Ishikawa (cell line): Measurements from ENCODE around the gene CHRNA4.
A peak's percentile ranks its signal among the peaks of the same experiment; 100 is the strongest.

ENCODE experiments used
- CEBPB ChIP-seq: IDR thresholded peaks from 2 replicates; pipeline ENCODE4 v1.6.1; 2012
- CREB1 ChIP-seq: IDR thresholded peaks from 2 replicates; pipeline ENCODE4 v1.6.1; 2012; ENCODE audit warnings: low read depth
- EGR1 ChIP-seq: IDR thresholded peaks from 2 replicates; pipeline ENCODE4 v1.6.1; 2012
- EP300 ChIP-seq: IDR thresholded peaks from 2 replicates; pipeline ENCODE4 v1.6.1; 2012; ENCODE audit warnings: borderline replicate concordance
- FOXM1 ChIP-seq: IDR thresholded peaks from 2 replicates; pipeline ENCODE4 v1.6.1; 2012; ENCODE audit warnings: low read depth, borderline replicate concordance
- MAX ChIP-seq: IDR thresholded peaks from 2 replicates; pipeline ENCODE4 v1.6.1; 2012
- NFIC ChIP-seq: IDR thresholded peaks from 2 replicates; pipeline ENCODE4 v1.6.1; 2012
- RAD21 ChIP-seq: IDR thresholded peaks from 2 replicates; pipeline ENCODE4 v1.6.1; 2012; ENCODE audit warnings: low read depth
- REST ChIP-seq: IDR thresholded peaks from 2 replicates; pipeline ENCODE4 v1.6.1; 2012; ENCODE audit warnings: low read depth, mild to moderate bottlenecking
- TAF1 ChIP-seq: IDR thresholded peaks from 2 replicates; pipeline ENCODE4 v1.6.1; 2012; ENCODE audit warnings: low read depth, mild to moderate bottlenecking
- TCF12 ChIP-seq: IDR thresholded peaks from 2 replicates; pipeline ENCODE4 v1.6.1; 2012; ENCODE audit warnings: low read depth
- TEAD4 ChIP-seq: IDR thresholded peaks from 2 replicates; pipeline ENCODE4 v1.6.1; 2012
- YY1 ChIP-seq: IDR thresholded peaks from 2 replicates; pipeline ENCODE4 v1.6.1; 2012; ENCODE audit warnings: low read depth
- ZBTB7A ChIP-seq: IDR thresholded peaks from 2 replicates; pipeline ENCODE4 v1.6.1; 2012; ENCODE audit warnings: low read depth
- TF ChIP-seq, protein P1 (sequence below): IDR thresholded peaks from 2 replicates; pipeline ENCODE4 v1.6.1; 2012

The CHRNA4 gene

DNA sequence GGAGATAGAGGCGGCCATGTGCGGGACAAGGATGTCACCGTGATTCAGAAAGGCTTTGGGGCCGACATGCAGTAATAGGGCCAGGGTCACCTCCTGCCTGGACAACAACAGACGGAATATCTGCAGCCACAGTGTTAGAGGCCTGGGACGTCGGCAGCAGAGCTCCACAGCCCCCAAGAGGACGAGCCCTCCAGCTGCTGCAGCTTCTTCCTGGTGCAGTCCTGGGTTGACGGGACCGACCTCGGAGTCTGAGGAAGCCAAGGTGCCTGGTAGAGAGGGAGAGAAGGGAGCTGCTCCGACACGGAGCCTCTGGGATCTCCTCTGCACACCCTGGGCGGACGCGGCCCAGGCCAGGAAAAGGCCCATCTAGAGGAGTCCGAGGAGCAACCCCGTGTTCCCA lies 23.2 kb upstream of the CHRNA4 start:
- no peak for TF ChIP-seq CREB1
- TF ChIP-seq CEBPB, result no peak
- no peak for TF ChIP-seq ZBTB7A
- TF ChIP-seq TCF12, result no peak
- TF ChIP-seq EP300, result no peak
- TF ChIP-seq, protein P1, sequence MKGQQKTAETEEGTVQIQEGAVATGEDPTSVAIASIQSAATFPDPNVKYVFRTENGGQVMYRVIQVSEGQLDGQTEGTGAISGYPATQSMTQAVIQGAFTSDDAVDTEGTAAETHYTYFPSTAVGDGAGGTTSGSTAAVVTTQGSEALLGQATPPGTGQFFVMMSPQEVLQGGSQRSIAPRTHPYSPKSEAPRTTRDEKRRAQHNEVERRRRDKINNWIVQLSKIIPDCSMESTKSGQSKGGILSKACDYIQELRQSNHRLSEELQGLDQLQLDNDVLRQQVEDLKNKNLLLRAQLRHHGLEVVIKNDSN, result no peak
- TF ChIP-seq RAD21, result no peak
- TF ChIP-seq MAX, result no peak
- no peak for TF ChIP-seq TAF1
- no peak for TF ChIP-seq FOXM1
- no peak for TF ChIP-seq TEAD4
- no peak for TF ChIP-seq REST
- TF ChIP-seq EGR1, result no peak
- TF ChIP-seq YY1, result no peak
- no peak for TF ChIP-seq NFIC

GRCh38 chr20:63383556-63383955 lies 22.4 kb upstream of the CHRNA4 start:
- no peak for TF ChIP-seq CREB1
- TF ChIP-seq CEBPB, result no peak
- no peak for TF ChIP-seq FOXM1
- TF ChIP-seq TAF1, result no peak
- TF ChIP-seq ZBTB7A, result no peak
- no peak for TF ChIP-seq EP300
- TF ChIP-seq TEAD4, result no peak
- no peak for TF ChIP-seq TCF12
- no peak for TF ChIP-seq RAD21
- TF ChIP-seq MAX, result no peak
- TF ChIP-seq, protein P1, result no peak
- TF ChIP-seq REST, result no peak

- TF ChIP-seq FOXM1 (no peak), CEBPB (no peak)
These were observed 21.6 kb upstream of the CHRNA4 start for GRCh38 chr20:63382551-63383300.

DNA sequence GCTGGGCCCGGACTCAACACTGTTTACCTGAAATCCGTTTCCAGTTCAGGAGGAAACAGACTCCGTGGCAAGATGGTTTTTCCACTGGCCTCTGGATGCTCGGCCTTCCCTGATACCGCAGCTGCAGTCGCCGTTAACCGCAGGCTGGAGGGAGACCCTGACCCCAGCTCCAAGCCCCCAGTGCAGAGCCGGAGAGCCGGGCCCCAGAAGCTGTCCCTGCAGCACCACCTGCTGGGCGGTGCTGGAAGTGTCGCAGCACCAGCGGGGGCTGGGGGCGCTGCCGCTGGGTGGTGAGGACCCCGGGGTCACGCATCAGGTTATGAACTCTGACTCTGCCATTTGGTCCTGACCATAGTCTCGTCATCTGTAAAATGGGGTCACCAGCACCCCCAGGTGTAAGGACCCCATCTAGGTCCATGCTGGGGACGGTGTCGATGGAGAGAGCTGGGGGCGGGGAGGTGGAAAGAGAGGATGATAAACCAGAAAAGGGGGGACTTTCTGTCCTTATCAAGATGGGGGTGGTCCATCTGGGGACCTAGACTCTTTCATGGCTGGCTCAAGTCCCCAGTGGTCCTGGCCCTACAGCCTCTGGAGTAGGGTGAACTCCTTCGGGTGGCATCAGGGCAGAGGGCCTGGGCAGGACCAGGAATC lies 20.8 kb upstream of the CHRNA4 start:
- TF ChIP-seq TEAD4, result no peak
- TF ChIP-seq, protein P1, result no peak
- TF ChIP-seq YY1, result no peak
- TF ChIP-seq REST, result no peak
- TF ChIP-seq TCF12, result no peak
- peak; percentile 91 for TF ChIP-seq RAD21
- peak; percentile 95 for TF ChIP-seq ZBTB7A
- no peak for TF ChIP-seq CEBPB
- no peak for TF ChIP-seq EGR1
- no peak for TF ChIP-seq TAF1
- no peak for TF ChIP-seq CREB1
